Caco-2 (cell line): ENCODE results near the gene KRT33A. TPM values are rescaled to one million over a fixed set of nuclear protein-coding genes. Genes with fewer than 3 reads are reported as not detected.
A peak's percentile ranks its signal among the peaks of the same experiment; 100 is the strongest.

Experiments used
- BruUV-seq: library from RNA; stranded (reverse); fragments of 400-500 nt; replicated peaks from 2 replicates; lab custom pipeline; 2021; lab: Mats Ljungman, UMichigan
- CTCF ChIA-PET: fragments of 300-600 bp; sonication (Branson Sonifier 250); formaldehyde crosslinking; loops from one replicate; lab custom pipeline; 2022; ENCODE audit warnings: antibody characterized with exemption; lab: Charles Lee
- POLR2A ChIA-PET: fragments of 300-600 bp; sonication (Branson Sonifier 250); formaldehyde crosslinking; loops from one replicate; lab custom pipeline; 2022; ENCODE audit warnings: antibody characterized with exemption; lab: Charles Lee
- DNase-seq, 2 experiments: peaks; one replicate each; pipeline versions ENCODE4 v3.0.0 to v3.0.0-alpha.2; 2020 to 2022
- H3K27me3 ChIP-seq: replicated peaks from 2 replicates; pipeline ENCODE4 v1.6.0; 2011; ENCODE audit warnings: low read length; ENCODE audit not compliant: control insufficient read depth, insufficient read depth
- H3K36me3 ChIP-seq: 2 replicates; pipeline ENCODE4 v1.5.1; 2011; ENCODE audit warnings: low read length; ENCODE audit not compliant: control insufficient read depth, insufficient read depth
- H3K4me1 ChIP-seq: fragments of 250-450 bp; sonication (Bioruptor Pico); 2 replicates; pipeline ENCODE4 v1.5.1; 2020; ENCODE audit warnings: mild to moderate bottlenecking
- H3K4me3 ChIP-seq: 2 replicates; pipeline ENCODE4 v1.5.1; 2011; ENCODE audit warnings: low read depth, mild to moderate bottlenecking, control low read depth, low read length
- H3K9me3 ChIP-seq: fragments of 250-450 bp; sonication (Bioruptor Pico); 2 replicates; pipeline ENCODE4 v1.5.1; 2020; ENCODE audit warnings: mild to moderate bottlenecking, moderate library complexity
- H3K27ac Mint-ChIP-seq: one replicate; pipeline ENCODE4 v1.8.0; 2022; ENCODE audit warnings: mixed read lengths; ENCODE audit not compliant: unreplicated experiment
- H3K27me3 Mint-ChIP-seq: one replicate; pipeline ENCODE4 v1.8.0; 2022; ENCODE audit warnings: mixed read lengths; ENCODE audit not compliant: insufficient read depth, unreplicated experiment
- H3K36me3 Mint-ChIP-seq: one replicate; pipeline ENCODE4 v1.8.0; 2022; ENCODE audit warnings: mild to moderate bottlenecking, mixed read lengths; ENCODE audit not compliant: insufficient read depth, unreplicated experiment
- H3K4me1 Mint-ChIP-seq: one replicate; pipeline ENCODE4 v1.8.0; 2022; ENCODE audit warnings: low read depth, mixed read lengths; ENCODE audit not compliant: unreplicated experiment
- H3K4me3 Mint-ChIP-seq: one replicate; pipeline ENCODE4 v1.8.0; 2022; ENCODE audit warnings: mild to moderate bottlenecking, moderate library complexity, mixed read lengths; ENCODE audit not compliant: unreplicated experiment
- H3K9me3 Mint-ChIP-seq: one replicate; pipeline ENCODE4 v1.8.0; 2022; ENCODE audit warnings: mixed read lengths; ENCODE audit not compliant: unreplicated experiment
- CTCF ChIP-seq, 2 experiments: fragments of 200-600 bp in 1 of 2; IDR thresholded peaks; 1 replicate in 1 of 2; 2 replicates in 1 of 2; pipeline versions ENCODE4 v1.5.1 to v1.8.0; 2011 to 2022; ENCODE audit warnings: antibody characterized with exemption in 1 of 2, control low read depth in 1 of 2, inconsistent platforms in 1 of 2, low read depth in 1 of 2, low read length in 1 of 2, mild to moderate bottlenecking in 1 of 2, moderate library complexity in 1 of 2; ENCODE audit not compliant: insufficient read depth in 1 of 2, severe bottlenecking in 1 of 2, unreplicated experiment in 1 of 2
- intact Hi-C: fragments of 100-400 bp; cut with micrococcal nuclease; formaldehyde crosslinking; loops from one replicate; pipeline ENCODE4 v1.10.0; 2022; ENCODE audit not compliant: unreplicated experiment
- total RNA-seq: library from RNA; stranded (reverse); gene quantifications from 2 replicates; pipeline ENCODE4 v1.2.3, GENCODE V29; 2022

KRT33A gene
- total RNA-seq, 1 experiment from 2014 or later = not detected

- no peak for TF ChIP-seq CTCF (IDR thresholded peaks at IDR 0.05; ENCODE audit: insufficient read depth in 1 of 2, low read depth in 1 of 2, low read length in 1 of 2, severe bottlenecking in 1 of 2, unreplicated experiment in 1 of 2)
- no peaks in the 10 kb centered on the region for H3K36me3 ChIP-seq
- BruUV-seq = no TSS peak
- H3K27me3 ChIP-seq = no peaks in the 10 kb centered on the region
- Mint-ChIP-seq H3K4me3 (no peak overlapping the region), H3K9me3 (peaks cover under 1% of the 10 kb centered on the region), H3K36me3 (no peaks in the 10 kb centered on the region), H3K27ac (no peak overlapping the region), H3K27me3 (no peaks in the 10 kb centered on the region), H3K4me1 (peaks cover 23% of the 10 kb centered on the region)
- no peaks in the 10 kb centered on the region; the same call in 1 of the 2 replicates for H3K9me3 ChIP-seq
- peak; percentile 48 to 64 for DNase-seq
- H3K4me1 ChIP-seq = peaks cover 15% of the 10 kb centered on the region; the same call in 1 of the 2 replicates
- intact Hi-C loops = no loop called here
- ChIA-PET POLR2A (no interaction called here), CTCF (no interaction called here)
- no peak overlapping the region for H3K4me3 ChIP-seq
Measured at GRCh38 chr17:41360296-41360995, 9.8 kb upstream of the KRT33A start.

GRCh38 chr17:41354536-41354935 is 3.9 kb upstream of the KRT33A start:
- H3K4me3 Mint-ChIP-seq = no peak overlapping the region
- no peak for DNase-seq
- no peak overlapping the region for H3K27ac Mint-ChIP-seq
- no peak for TF ChIP-seq CTCF (IDR thresholded peaks at IDR 0.05; ENCODE audit: insufficient read depth in 1 of 2, low read depth in 1 of 2, low read length in 1 of 2, severe bottlenecking in 1 of 2, unreplicated experiment in 1 of 2)
- POLR2A ChIA-PET = no interaction called here
- no peaks in the 10 kb centered on the region for H3K4me1 ChIP-seq
- H3K27me3 Mint-ChIP-seq = no peaks in the 10 kb centered on the region
- intact Hi-C loops = loop anchor here (10.0 kb wide), 1 partner anchor 60 kb away; no protein-coding TSS in a partner anchor
- no peak overlapping the region for H3K4me3 ChIP-seq
- H3K4me1 Mint-ChIP-seq = no peaks in the 10 kb centered on the region
- CTCF ChIA-PET = no interaction called here
- H3K9me3 ChIP-seq = no peaks in the 10 kb centered on the region
- H3K36me3 ChIP-seq = no peaks in the 10 kb centered on the region
- no peaks in the 10 kb centered on the region for H3K27me3 ChIP-seq
- no peaks in the 10 kb centered on the region for H3K36me3 Mint-ChIP-seq
- no TSS peak for BruUV-seq
- H3K9me3 Mint-ChIP-seq = peaks cover 9% of the 10 kb centered on the region

- no peaks in the 10 kb centered on the region for H3K27me3 Mint-ChIP-seq
- DNase-seq = peak in 1 of 2 experiments; percentile 31
- H3K36me3 Mint-ChIP-seq = no peaks in the 10 kb centered on the region
- BruUV-seq = no TSS peak
- no peak overlapping the region for H3K4me3 Mint-ChIP-seq
- no peaks in the 10 kb centered on the region for H3K4me1 ChIP-seq
- H3K36me3 ChIP-seq = no peaks in the 10 kb centered on the region
- no peaks in the 10 kb centered on the region for H3K4me1 Mint-ChIP-seq
- intact Hi-C loops = loop anchor here (10.0 kb wide), 1 partner anchor 62 kb away; no protein-coding TSS in a partner anchor
- no peak for TF ChIP-seq CTCF (IDR thresholded peaks at IDR 0.05; ENCODE audit: insufficient read depth in 1 of 2, low read depth in 1 of 2, low read length in 1 of 2, severe bottlenecking in 1 of 2, unreplicated experiment in 1 of 2)
- no peak overlapping the region for H3K27ac Mint-ChIP-seq
- peaks cover 9% of the 10 kb centered on the region for H3K9me3 Mint-ChIP-seq
- H3K9me3 ChIP-seq = no peaks in the 10 kb centered on the region
- CTCF ChIA-PET = no interaction called here
- no peaks in the 10 kb centered on the region for H3K27me3 ChIP-seq
- POLR2A ChIA-PET = no interaction called here
- no peak overlapping the region for H3K4me3 ChIP-seq
Measured at GRCh38 chr17:41352597-41353366, 2.2 kb upstream of the KRT33A start.
